HepG2 (cell line): ENCODE data around the gene KIAA0319L. TPM values are rescaled to one million over a fixed set of nuclear protein-coding genes. Genes with fewer than 3 reads are reported as not detected.

Experiments used
- ATAC-seq: fragments of 200-7000 bp; cut with Tn5 transposase; 3 replicates; pipeline ENCODE4 v1.9.1; 2020; ENCODE audit warnings: mild to moderate bottlenecking, moderate library complexity
- BruUV-seq: library from RNA; stranded (reverse); fragments of 400-500 nt; replicated peaks from 2 replicates; lab custom pipeline; 2021; lab: Mats Ljungman, UMichigan
- CTCF ChIA-PET: fragments of 300-600 bp; formaldehyde crosslinking; extraction: SDS; loops from one replicate; lab custom pipeline; 2021; ENCODE audit warnings: low total read pairs, inconsistent platforms, low intra/inter-chr PET ratio; lab: Yijun Ruan, JAX
- POLR2A ChIA-PET: fragments of 350-600 bp; sonication (Branson Sonifier 250); formaldehyde crosslinking; loops from one replicate; lab custom pipeline; 2020; ENCODE audit warnings: antibody characterized with exemption, inconsistent platforms; lab: Yijun Ruan, JAX
- DNase-seq: peaks from one replicate; pipeline ENCODE4 v3.0.0-alpha.2; 2015; ENCODE audit warnings: low spot score
- FAIRE-seq: peaks from 3 replicates; lab custom pipeline; 2011; peaks lifted over from hg19 to GRCh38; lab: Jason Lieb, UNC
- H2AFZ ChIP-seq: one replicate; pipeline ENCODE4 v1.6.1; 2011; ENCODE audit warnings: low read length, inconsistent platforms
- H3K27ac ChIP-seq: fragments of 300-600 bp; 3 replicates; pipeline ENCODE4 v1.8.0; 2011; ENCODE audit warnings: mixed run types, mild to moderate bottlenecking, mixed read lengths, low read length, inconsistent platforms; ENCODE audit not compliant: insufficient read depth; ENCODE audit errors: extremely low read length
- H3K27me3 ChIP-seq, 2 experiments: fragments of 200-600 bp in 1 of 2; 2 replicates in 1 of 2; 3 replicates in 1 of 2; pipeline versions ENCODE4 v1.6.0 to v1.8.0; 2011; ENCODE audit warnings: low read length in 2 of 2, mild to moderate bottlenecking in 2 of 2, moderate library complexity in 2 of 2, inconsistent platforms in 1 of 2; ENCODE audit not compliant: insufficient read depth in 2 of 2, control insufficient read depth in 1 of 2
- H3K36me3 ChIP-seq, 2 experiments: fragments of 200-600 bp in 1 of 2; replicated peaks in 1 of 2; 2 replicates in 1 of 2; 3 replicates in 1 of 2; pipeline versions ENCODE4 v1.5.1 to v1.8.0; 2011; ENCODE audit warnings: low read length in 2 of 2, inconsistent platforms in 1 of 2; ENCODE audit not compliant: insufficient read depth in 2 of 2, control insufficient read depth in 1 of 2
- H3K4me1 ChIP-seq: 2 replicates; pipeline ENCODE4 v1.5.1; 2012; ENCODE audit warnings: low read length, inconsistent platforms; ENCODE audit not compliant: insufficient read depth
- H3K4me2 ChIP-seq: 2 replicates; pipeline ENCODE4 v1.6.0; 2011; ENCODE audit warnings: low read depth, low read length, inconsistent platforms
- H3K4me3 ChIP-seq, 3 experiments: fragments of 200-600 bp in 1 of 3; sonication (generic), shearing (Covaris generic) in 1 of 3; replicated peaks in 1 of 3; 2 replicates each; pipeline ENCODE4 v1.5.1; 2011 to 2016; ENCODE audit warnings: low read length in 3 of 3, inconsistent platforms in 2 of 3, low read depth in 2 of 3, mild to moderate bottlenecking in 2 of 3, control low read depth in 1 of 3, mixed read lengths in 1 of 3; ENCODE audit not compliant: insufficient read depth in 1 of 3
- H3K79me2 ChIP-seq: one replicate; pipeline ENCODE4 v1.6.1; 2011; ENCODE audit warnings: low read length, inconsistent platforms; ENCODE audit not compliant: insufficient read depth
- H3K9ac ChIP-seq: 2 replicates; pipeline ENCODE4 v1.6.0; 2011; ENCODE audit warnings: mild to moderate bottlenecking, low read depth, low read length, inconsistent platforms; ENCODE audit not compliant: insufficient read depth
- H3K9me3 ChIP-seq: 2 replicates; pipeline ENCODE4 v1.5.1; 2012; ENCODE audit warnings: mild to moderate bottlenecking, low read length
- H4K20me1 ChIP-seq: 2 replicates; pipeline ENCODE4 v1.6.0; 2011; ENCODE audit warnings: inconsistent platforms, mild to moderate bottlenecking, low read length, moderate library complexity; ENCODE audit not compliant: insufficient read depth
- CEBPB ChIP-seq: IDR thresholded peaks from 2 replicates; pipeline ENCODE4 v1.6.1; 2011; ENCODE audit warnings: low read depth, low read length, improper control_type of control experiment, borderline replicate concordance
- FOSL2 ChIP-seq: sonication (generic); formaldehyde crosslinking; IDR thresholded peaks from 2 replicates; pipeline ENCODE4 v1.4.0; 2020; ENCODE audit warnings: missing genetic modification reagents
- HNF4A ChIP-seq: sonication (generic); formaldehyde crosslinking; IDR thresholded peaks from 2 replicates; pipeline ENCODE4 v1.4.0; 2020; ENCODE audit warnings: missing genetic modification reagents
- RARG ChIP-seq: sonication (generic); formaldehyde crosslinking; IDR thresholded peaks from 2 replicates; pipeline ENCODE4 v1.4.0; 2020; ENCODE audit warnings: low read depth, mild to moderate bottlenecking, missing genetic modification reagents
- THAP7 ChIP-seq: sonication (generic); formaldehyde crosslinking; IDR thresholded peaks from 2 replicates; pipeline ENCODE4 v1.8.1; 2023; ENCODE audit warnings: mild to moderate bottlenecking, missing genetic modification reagents
- WGBS: methylation state at CpG from one replicate; pipeline ENCODE4 v1.1.6; 2017; ENCODE audit warnings: low lambda C conversion rate; 5-methylcytosine and 5-hydroxymethylcytosine counted together
- in situ Hi-C: cut with HindIII; loops from 2 replicates; pipeline ENCODE4 v1.10.0; 2017; ENCODE audit warnings: low pct_unique_long_range_greater_than_20kb; ENCODE audit not compliant: extremely low pct_ligation_motif_present
- intact Hi-C: fragments of 100-400 bp; cut with micrococcal nuclease; formaldehyde crosslinking; loops from one replicate; pipeline ENCODE4 v1.10.0; 2022; ENCODE audit not compliant: unreplicated experiment
- polyA plus RNA-seq, 8 experiments: library from polyadenylated mRNA; depleted of rRNA in 3 of 8; stranded (reverse) in 7 of 8; unstranded in 1 of 8; fragments of >200 nt; fragmentation: Illumina TruSeq in 4 of 8; extraction: Trizol in 4 of 8; gene quantifications; 2 replicates each; pipeline versions ENCODE4 v1.2.1 to v1.2.3, GENCODE V29; 2011 to 2016; ENCODE audit warnings: low read depth in 4 of 8, missing spikeins in 1 of 8, mixed read lengths in 1 of 8; ENCODE audit not compliant: insufficient read depth in 1 of 8
- total RNA-seq, 5 experiments: library from RNA; depleted of rRNA; stranded (reverse); fragments of >200 nt; fragmentation: Illumina TruSeq; extraction: Trizol; gene quantifications; 2 replicates each; pipeline ENCODE4 v1.2.3, GENCODE V29; 2016; ENCODE audit warnings: low read depth in 1 of 5

Gene KIAA0319L
- total and polyA plus RNA-seq, 2 of the 13 experiments (the other 11 are each of a cell fraction or from before 2014, with no cell fraction given) = 33.4 to 82.6 TPM

GRCh38 chr1:35461966-35462651 lies 95.1 kb downstream of the KIAA0319L start (continued):
- TF ChIP-seq THAP7 (CRISPR knock-in tag) = no peak

GRCh38 chr1:35460796-35461195 lies 96.4 kb downstream of the KIAA0319L start:
- ChIA-PET CTCF (no interaction called here), POLR2A (no interaction called here)
- intact Hi-C loops (no loop called here), in situ Hi-C loops (no loop called here)
- H3K27ac ChIP-seq = no peak overlapping the region
- H2AFZ ChIP-seq = no peak overlapping the region
- H3K9ac ChIP-seq = no peak overlapping the region
- FAIRE-seq (no peak), ATAC-seq (no peak), DNase-seq (no peak)
- BruUV-seq = no TSS peak
- no peak for TF ChIP-seq HNF4A (CRISPR knock-in tag)
- no peaks in the 10 kb centered on the region for H3K4me1 ChIP-seq
- peaks cover 2% of the 10 kb centered on the region; the same call in 1 of the 2 replicates for H4K20me1 ChIP-seq
- H3K79me2 ChIP-seq = no peaks in the 10 kb centered on the region
- no peaks in the 10 kb centered on the region; the same call in 1 of the 2 replicates for H3K9me3 ChIP-seq
- no peaks in the 10 kb centered on the region for H3K27me3 ChIP-seq
- no peak overlapping the region for H3K4me3 ChIP-seq
- H3K4me2 ChIP-seq = no peak overlapping the region
- H3K36me3 ChIP-seq = peaks cover 16 to 50% of the 10 kb centered on the region in 2 experiments
- WGBS = 96% methylated on average over 2 of the region's 2 CpGs

DNA sequence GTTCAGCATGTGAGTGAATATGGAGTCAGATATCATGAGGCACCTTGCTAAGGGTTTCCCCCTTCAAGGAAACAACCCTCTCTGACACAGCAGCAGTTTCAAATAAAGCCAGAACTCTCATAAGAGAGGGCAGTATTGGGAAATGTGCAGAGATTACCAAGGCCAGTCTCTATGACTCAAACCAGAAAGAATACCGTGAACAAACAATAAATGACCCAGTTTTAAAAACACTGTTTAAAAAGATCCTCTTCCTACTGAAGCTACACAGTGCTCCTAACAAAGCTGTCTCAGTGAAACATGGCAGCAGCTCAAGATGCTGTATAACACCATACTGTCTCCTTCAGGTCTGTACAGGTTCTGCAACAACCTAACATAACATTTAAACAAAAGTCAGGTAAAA lies 102.6 kb downstream of the KIAA0319L start:
- Histone ChIP-seq H3K4me2 (no peak overlapping the region), H3K27me3 (no peaks in the 10 kb centered on the region), H3K9me3 (no peaks in the 10 kb centered on the region), H2AFZ (no peak overlapping the region), H3K79me2 (no peaks in the 10 kb centered on the region), H4K20me1 (no peaks in the 10 kb centered on the region), H3K9ac (no peak overlapping the region), H3K4me3 (no peak overlapping the region), H3K27ac (no peak overlapping the region), H3K4me1 (peaks cover 18% of the 10 kb centered on the region), H3K36me3 (peaks cover 21 to 45% of the 10 kb centered on the region in 2 experiments)
- no TSS peak for BruUV-seq
- POLR2A ChIA-PET = interaction anchor here (3.6 kb wide), 1 partner anchor 102 kb away, joined by 17 read pairs; the partner anchor contains the start of gene KIAA0319L
- WGBS = 89% methylated on average over 1 of the region's 1 CpG
- ATAC-seq (no peak; the same call in 2 of the 3 replicates), DNase-seq (peak; percentile 23), FAIRE-seq (no peak)
- CTCF ChIA-PET = no interaction called here
- in situ Hi-C loops = loop anchor here (5.0 kb wide), 1 partner anchor 108 kb away; no protein-coding TSS in a partner anchor
- intact Hi-C loops = no loop called here
- TF ChIP-seq FOSL2 (CRISPR knock-in tag) = peak; percentile 27; the same call in 1 of the 2 replicates
- TF ChIP-seq RARG = no peak
- TF ChIP-seq CEBPB = peak; percentile 56; the same call in 1 of the 2 replicates
